OCI-LY7 (cell line): ENCODE measurements around the gene TFRC. TPM values are rescaled to one million over a fixed set of nuclear protein-coding genes. Genes with fewer than 3 reads are reported as not detected.

Source experiments
- BruUV-seq: library from RNA; stranded (reverse); fragments of 400-500 nt; replicated peaks from 2 replicates; lab custom pipeline; 2021; lab: Mats Ljungman, UMichigan
- CTCF ChIA-PET: fragments of 300-600 bp; sonication (Branson Sonifier 250); formaldehyde crosslinking; loops from one replicate; lab custom pipeline; 2022; ENCODE audit warnings: antibody characterized with exemption; ENCODE audit not compliant: unreplicated experiment; lab: Charles Lee
- POLR2A ChIA-PET: fragments of 300-600 bp; sonication (Branson Sonifier 250); formaldehyde crosslinking; loops from one replicate; lab custom pipeline; 2022; ENCODE audit warnings: antibody characterized with exemption; lab: Charles Lee
- DNase-seq: peaks from one replicate; pipeline ENCODE4 v3.0.0-alpha.2; 2015; ENCODE audit warnings: low spot score
- H2AFZ ChIP-seq: fragments of 200-600 bp; sonication (generic), shearing (Covaris generic); 2 replicates; pipeline ENCODE4 v1.6.1; 2014; ENCODE audit warnings: mild to moderate bottlenecking, antibody characterized with exemption, low read length, moderate library complexity
- H3K27ac ChIP-seq: fragments of 200-600 bp; sonication (generic); 2 replicates; pipeline ENCODE4 v1.5.1; 2014; ENCODE audit warnings: mixed run types, low read depth, mild to moderate bottlenecking, moderate library complexity, low read length, inconsistent platforms; ENCODE audit not compliant: poor library complexity, severe bottlenecking
- H3K36me3 ChIP-seq: fragments of 200-600 bp; sonication (generic); 2 replicates; pipeline ENCODE4 v1.6.1; 2014; ENCODE audit warnings: mild to moderate bottlenecking, antibody characterized with exemption, low read length, moderate library complexity, mixed read lengths; ENCODE audit not compliant: insufficient read depth
- H3K4me1 ChIP-seq: fragments of 200-600 bp; sonication (generic); 2 replicates; pipeline ENCODE4 v1.5.1; 2014; ENCODE audit warnings: mild to moderate bottlenecking, low read length; ENCODE audit not compliant: insufficient read depth, poor library complexity, severe bottlenecking
- H3K4me2 ChIP-seq: fragments of 200-600 bp; sonication (generic); 2 replicates; pipeline ENCODE4 v1.6.1; 2014; ENCODE audit warnings: mild to moderate bottlenecking, low read length
- H3K4me3 ChIP-seq: fragments of 200-600 bp; sonication (generic); 2 replicates; pipeline ENCODE4 v1.5.1; 2014; ENCODE audit warnings: mild to moderate bottlenecking, low read depth, low read length; ENCODE audit not compliant: poor library complexity, severe bottlenecking
- H3K79me2 ChIP-seq: fragments of 200-600 bp; sonication (generic); 2 replicates; pipeline ENCODE4 v1.6.1; 2016; ENCODE audit warnings: low read depth, mild to moderate bottlenecking, low read length, moderate library complexity, mixed read lengths; ENCODE audit not compliant: insufficient read depth
- H3K9me2 ChIP-seq: fragments of 200-600 bp; sonication (generic); 2 replicates; pipeline ENCODE4 v1.6.1; 2016; ENCODE audit warnings: mild to moderate bottlenecking, low read length, mixed read lengths; ENCODE audit not compliant: insufficient read depth
- H3K9me3 ChIP-seq: fragments of 200-600 bp; sonication (generic); 2 replicates; pipeline ENCODE4 v1.6.1; 2014; ENCODE audit warnings: mild to moderate bottlenecking, mixed run types, low read length, mixed read lengths
- H4K20me1 ChIP-seq: fragments of 200-600 bp; sonication (generic); 2 replicates; pipeline ENCODE4 v1.6.1; 2014; ENCODE audit warnings: mild to moderate bottlenecking, antibody characterized with exemption, low read length, moderate library complexity, mixed read lengths; ENCODE audit not compliant: insufficient read depth
- CTCF ChIP-seq: fragments of 200-600 bp; sonication (generic); conservative IDR thresholded peaks from 2 replicates; pipeline ENCODE4 v1.5.1; 2014; ENCODE audit warnings: mild to moderate bottlenecking, antibody characterized with exemption, low read length, moderate library complexity, mixed read lengths
- EZH2phosphoT487 ChIP-seq: fragments of 200-600 bp; sonication (generic); IDR thresholded peaks from 2 replicates; pipeline ENCODE4 v1.6.1; 2018; ENCODE audit warnings: low read depth, borderline replicate concordance, mild to moderate bottlenecking, mixed run types, antibody characterized with exemption, low read length, moderate library complexity, mixed read lengths
- intact Hi-C: fragments of 100-400 bp; cut with micrococcal nuclease; formaldehyde crosslinking; loops from one replicate; pipeline ENCODE4 v1.10.0; 2022; ENCODE audit not compliant: unreplicated experiment
- small RNA-seq: library from RNA; depleted of rRNA; stranded (forward); fragments of <200 nt; gene quantifications from one replicate; pipeline ENCODE3, GENCODE V24; 2014
- total RNA-seq, 2 experiments: library from RNA; depleted of rRNA in 1 of 2; stranded (reverse); fragments of >200 nt in 1 of 2; shearing (Covaris generic) in 1 of 2; gene quantifications; 2 replicates each; pipeline ENCODE4 v1.2.3, GENCODE V29; 2014 to 2022

The TFRC gene
- total RNA-seq, 2 experiments from 2014 or later = 127 to 236 TPM

- no TSS peak for BruUV-seq
- no peak for TF ChIP-seq EZH2phosphoT487
- no peak for TF ChIP-seq CTCF
- no peak overlapping the region for H3K27ac ChIP-seq
- no peaks in the 10 kb centered on the region for H3K79me2 ChIP-seq
- H3K4me1 ChIP-seq = no peaks in the 10 kb centered on the region
- H4K20me1 ChIP-seq = no peaks in the 10 kb centered on the region
- no peak overlapping the region for H2AFZ ChIP-seq
- no peak overlapping the region for H3K4me2 ChIP-seq
- POLR2A ChIA-PET = interaction anchor here (0.7 to 1.1 kb wide), 3 partner anchors 38 to 462 kb away, joined by 3 read pairs; no protein-coding TSS in a partner anchor
- intact Hi-C loops = loop anchor here (5.0 kb wide), 1 partner anchor 58 kb away; no protein-coding TSS in a partner anchor
- no peaks in the 10 kb centered on the region for H3K36me3 ChIP-seq
- H3K9me3 ChIP-seq = no peaks in the 10 kb centered on the region
- H3K9me2 ChIP-seq = no peaks in the 10 kb centered on the region
- CTCF ChIA-PET = no interaction called here
- DNase-seq = no peak
- no peak overlapping the region for H3K4me3 ChIP-seq
Observed at GRCh38 chr3:195999896-196000295, 82.0 kb downstream of the TFRC start.

Small RNA genes within 50 kb of the gene (small RNA-seq; reads per million reads assigned to genes)
- gene RNU7-18P = not detected

Other genes starting within 250 kb of the TFRC start
- 32.9 and 43.6 TPM in 2 replicates for gene TNK2, start 173.5 kb downstream of the TFRC start, total RNA-seq (2014; rRNA removed; shearing (Covaris generic))
- 92.1 and 103 TPM in 2 replicates for gene TNK2, start 173.5 kb downstream of the TFRC start, total RNA-seq (2022)
- not detected in 2 replicates for gene ZDHHC19, start 129.3 kb upstream of the TFRC start, total RNA-seq (2014; rRNA removed; shearing (Covaris generic))
- gene ZDHHC19, start 129.3 kb upstream of the TFRC start, total RNA-seq (2022) = not detected in 2 replicates
- not detected in 2 replicates for gene SLC51A, start 134.4 kb upstream of the TFRC start, total RNA-seq (2014; rRNA removed; shearing (Covaris generic))
- gene SLC51A, start 134.4 kb upstream of the TFRC start, total RNA-seq (2022) = not detected in 2 replicates
- gene PCYT1A, start 205.6 kb upstream of the TFRC start, total RNA-seq (2014; rRNA removed; shearing (Covaris generic)) = 21.3 and 21.6 TPM in 2 replicates
- gene PCYT1A, start 205.6 kb upstream of the TFRC start, total RNA-seq (2022) = 20.6 and 27.1 TPM in 2 replicates
- gene DYNLT2B, start 236.2 kb upstream of the TFRC start, total RNA-seq (2014; rRNA removed; shearing (Covaris generic)) = 17.9 and 18.1 TPM in 2 replicates
- gene DYNLT2B, start 236.2 kb upstream of the TFRC start, total RNA-seq (2022) = 21.5 and 25.5 TPM in 2 replicates